ENCODE measurements around the gene METTL22.

DNA sequence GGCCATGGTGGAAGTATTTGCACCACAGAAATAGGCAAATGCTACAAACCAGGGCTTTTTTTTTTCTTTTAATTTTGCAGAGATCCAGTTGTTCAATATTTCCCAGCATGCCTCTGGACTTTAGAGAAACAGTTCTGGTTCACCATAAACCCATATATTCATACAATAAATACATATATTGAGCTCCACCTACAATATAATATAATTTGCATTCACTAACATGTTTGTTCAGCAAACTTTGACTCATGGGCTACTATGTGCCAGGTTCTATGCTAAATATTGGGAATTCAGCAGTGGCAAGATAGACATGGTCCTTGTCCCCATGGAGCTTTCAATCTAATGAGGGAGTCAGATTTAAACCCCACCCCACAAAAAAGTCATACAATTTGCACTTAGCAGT lies 34.4 kb upstream of the METTL22 start:
- no peak for TF ChIP-seq POLR2A (IDR thresholded peaks at IDR 0.05)
- TF ChIP-seq, protein P1, sequence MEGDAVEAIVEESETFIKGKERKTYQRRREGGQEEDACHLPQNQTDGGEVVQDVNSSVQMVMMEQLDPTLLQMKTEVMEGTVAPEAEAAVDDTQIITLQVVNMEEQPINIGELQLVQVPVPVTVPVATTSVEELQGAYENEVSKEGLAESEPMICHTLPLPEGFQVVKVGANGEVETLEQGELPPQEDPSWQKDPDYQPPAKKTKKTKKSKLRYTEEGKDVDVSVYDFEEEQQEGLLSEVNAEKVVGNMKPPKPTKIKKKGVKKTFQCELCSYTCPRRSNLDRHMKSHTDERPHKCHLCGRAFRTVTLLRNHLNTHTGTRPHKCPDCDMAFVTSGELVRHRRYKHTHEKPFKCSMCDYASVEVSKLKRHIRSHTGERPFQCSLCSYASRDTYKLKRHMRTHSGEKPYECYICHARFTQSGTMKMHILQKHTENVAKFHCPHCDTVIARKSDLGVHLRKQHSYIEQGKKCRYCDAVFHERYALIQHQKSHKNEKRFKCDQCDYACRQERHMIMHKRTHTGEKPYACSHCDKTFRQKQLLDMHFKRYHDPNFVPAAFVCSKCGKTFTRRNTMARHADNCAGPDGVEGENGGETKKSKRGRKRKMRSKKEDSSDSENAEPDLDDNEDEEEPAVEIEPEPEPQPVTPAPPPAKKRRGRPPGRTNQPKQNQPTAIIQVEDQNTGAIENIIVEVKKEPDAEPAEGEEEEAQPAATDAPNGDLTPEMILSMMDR (IDR thresholded peaks at IDR 0.05), result no peak
